Activated CD8-positive, alpha-beta memory T cell treated with anti-CD3 and anti-CD28 coated beads, Interleukin-2, amount 10 ng/mL, durations not matched to agents 7 days and 5 days (primary cell): Measurements from ENCODE around the gene EIF4G1. TPM values are rescaled to one million over a fixed set of nuclear protein-coding genes. Genes with fewer than 3 reads are reported as not detected.

ENCODE experiments used
- ATAC-seq: fragments of 150-1000 bp; cut with Tn5 transposase; one replicate; pipeline ENCODE4 v1.10.0; 2021; ENCODE audit warnings: moderate library complexity
- CTCF ChIA-PET: fragments of 350-600 bp; sonication (Branson Sonifier 250); formaldehyde crosslinking; loops from one replicate; lab custom pipeline; 2021; ENCODE audit warnings: antibody characterized with exemption; lab: Charles Lee
- DNase-seq: peaks from one replicate; pipeline ENCODE4 v3.0.0-alpha.2; 2020
- H3K27ac Mint-ChIP-seq: one replicate; pipeline ENCODE4 v1.8.0; 2021; ENCODE audit warnings: mild to moderate bottlenecking, mixed read lengths
- H3K27me3 Mint-ChIP-seq: one replicate; pipeline ENCODE4 v1.8.0; 2021; ENCODE audit warnings: mixed read lengths
- H3K36me3 Mint-ChIP-seq: one replicate; pipeline ENCODE4 v1.8.0; 2021; ENCODE audit warnings: mild to moderate bottlenecking, mixed read lengths
- H3K4me1 Mint-ChIP-seq: one replicate; pipeline ENCODE4 v1.8.0; 2021; ENCODE audit warnings: mixed read lengths
- H3K4me3 Mint-ChIP-seq: one replicate; pipeline ENCODE4 v1.8.0; 2021; ENCODE audit warnings: mild to moderate bottlenecking, moderate library complexity, mixed read lengths
- H3K9me3 Mint-ChIP-seq: one replicate; pipeline ENCODE4 v1.8.0; 2022; ENCODE audit warnings: low read depth, mixed read lengths
- total RNA-seq, 2 experiments: library from RNA; stranded (reverse); gene quantifications; one replicate each; pipeline ENCODE4 v1.2.3, GENCODE V29; 2021

The EIF4G1 gene
- total RNA-seq, 2 experiments from 2014 or later, result 348 to 471 TPM

DNA sequence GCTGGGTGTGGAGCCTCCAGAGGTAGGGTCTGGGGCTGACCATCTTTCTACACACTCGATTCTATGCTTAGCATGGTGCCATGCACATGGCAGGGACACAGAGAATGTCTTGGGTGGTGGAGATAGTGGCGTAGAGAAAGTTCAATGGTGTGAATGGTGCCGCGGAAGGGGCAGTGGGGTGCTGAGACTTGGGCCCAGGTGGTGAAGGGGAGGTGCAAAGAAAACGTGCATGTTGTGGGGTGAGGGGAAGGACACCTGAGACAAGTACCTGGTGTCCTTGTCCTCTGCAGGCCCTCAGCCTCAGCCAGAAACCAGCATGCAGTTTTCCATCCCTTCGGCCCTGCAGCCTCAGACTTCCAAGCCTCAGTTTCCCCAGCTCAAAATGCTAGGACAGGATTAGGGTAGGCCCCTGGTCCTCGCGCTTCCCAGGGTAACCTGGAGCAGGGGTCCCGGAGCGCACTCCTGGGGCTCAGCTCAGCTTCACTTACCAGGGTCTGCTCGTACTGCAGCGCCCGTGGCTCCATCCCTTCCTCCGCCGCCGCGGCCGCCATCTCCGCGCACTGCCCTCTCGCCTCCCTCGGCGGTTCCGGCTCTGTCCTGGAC lies 46.6 kb downstream of the EIF4G1 start:
- Mint-ChIP-seq H3K9me3 (no peaks in the 10 kb centered on the region), H3K27ac (no peak overlapping the region), H3K4me1 (peaks cover 28% of the 10 kb centered on the region), H3K4me3 (peak overlapping the region; percentile 63), H3K27me3 (peaks cover 5% of the 10 kb centered on the region), H3K36me3 (peaks cover 15% of the 10 kb centered on the region)
- CTCF ChIA-PET, result interaction anchor here (0.9 to 2.0 kb wide), 3 partner anchors 8 to 72 kb away, joined by 3 to 6 read pairs (median 3); no protein-coding TSS in a partner anchor
- ATAC-seq (no peak), DNase-seq (no peak)

DNA sequence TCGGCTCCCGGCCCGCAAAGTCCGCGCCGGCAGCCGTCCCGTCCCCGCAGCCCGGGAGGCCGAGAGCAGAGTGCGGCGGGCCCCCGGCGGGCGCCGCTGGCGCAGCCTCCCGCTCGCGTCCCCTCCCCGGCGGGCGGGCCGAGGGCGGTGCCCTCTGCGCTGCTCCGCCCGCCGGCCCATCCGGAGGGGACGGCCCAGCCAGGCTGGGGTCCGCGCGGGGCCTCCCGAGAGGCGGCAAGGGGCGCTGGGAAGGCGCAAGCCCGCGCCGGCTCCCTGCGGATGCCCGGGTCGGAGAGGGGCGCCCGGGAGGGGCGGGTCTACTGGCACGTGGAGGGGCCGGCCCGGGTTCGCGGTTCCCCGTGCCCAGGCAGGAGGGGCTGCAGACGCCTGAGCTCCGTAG lies 47.1 kb downstream of the EIF4G1 start, which contains the start of the genes CLCN2 and POLR2H:
CLCN2 (minus strand) TSS at position 74 of the 400 bp plus-strand sequence. CDS start 126 bp downstream, outside the sequence.
POLR2H (plus strand) TSS at position 179 of the 400 bp plus-strand sequence. CDS start 1,783 bp downstream, outside the sequence.
- peaks cover 31% of the 10 kb centered on the region for H3K4me1 Mint-ChIP-seq
- peak; percentile 61 for DNase-seq
- H3K4me3 Mint-ChIP-seq, result peak within 1 kb of the TSS; percentile 94
- H3K27me3 Mint-ChIP-seq, result peaks cover 5% of the 10 kb centered on the region
- peak within 1 kb of the TSS; percentile 96 for H3K27ac Mint-ChIP-seq
- H3K9me3 Mint-ChIP-seq, result no peaks in the 10 kb centered on the region
- ATAC-seq, result peak; percentile 50
- H3K36me3 Mint-ChIP-seq, result peaks cover 18% of the 10 kb centered on the region
- CTCF ChIA-PET, result interaction anchor here (0.8 to 1.7 kb wide), 8 partner anchors 9 to 200 kb away, joined by 3 to 11 read pairs (median 3); partner anchors contain the start of gene EPHB3

GRCh38 chr3:184361932-184362667 lies 47.7 kb downstream of the EIF4G1 start:
- Mint-ChIP-seq H3K4me3 (peak overlapping the region; percentile 94), H3K4me1 (peaks cover 36% of the 10 kb centered on the region), H3K9me3 (no peaks in the 10 kb centered on the region), H3K27ac (peak overlapping the region; percentile 96), H3K27me3 (peaks cover 5% of the 10 kb centered on the region), H3K36me3 (peaks cover 23% of the 10 kb centered on the region)
- ATAC-seq, result peak; percentile 28
- DNase-seq, result peak; percentile 65
- CTCF ChIA-PET, result interaction anchor here (0.8 to 1.7 kb wide), 9 partner anchors 9 to 478 kb away, joined by 3 to 11 read pairs (median 3); partner anchors contain the start of genes EPHB3 and PARL

DNA sequence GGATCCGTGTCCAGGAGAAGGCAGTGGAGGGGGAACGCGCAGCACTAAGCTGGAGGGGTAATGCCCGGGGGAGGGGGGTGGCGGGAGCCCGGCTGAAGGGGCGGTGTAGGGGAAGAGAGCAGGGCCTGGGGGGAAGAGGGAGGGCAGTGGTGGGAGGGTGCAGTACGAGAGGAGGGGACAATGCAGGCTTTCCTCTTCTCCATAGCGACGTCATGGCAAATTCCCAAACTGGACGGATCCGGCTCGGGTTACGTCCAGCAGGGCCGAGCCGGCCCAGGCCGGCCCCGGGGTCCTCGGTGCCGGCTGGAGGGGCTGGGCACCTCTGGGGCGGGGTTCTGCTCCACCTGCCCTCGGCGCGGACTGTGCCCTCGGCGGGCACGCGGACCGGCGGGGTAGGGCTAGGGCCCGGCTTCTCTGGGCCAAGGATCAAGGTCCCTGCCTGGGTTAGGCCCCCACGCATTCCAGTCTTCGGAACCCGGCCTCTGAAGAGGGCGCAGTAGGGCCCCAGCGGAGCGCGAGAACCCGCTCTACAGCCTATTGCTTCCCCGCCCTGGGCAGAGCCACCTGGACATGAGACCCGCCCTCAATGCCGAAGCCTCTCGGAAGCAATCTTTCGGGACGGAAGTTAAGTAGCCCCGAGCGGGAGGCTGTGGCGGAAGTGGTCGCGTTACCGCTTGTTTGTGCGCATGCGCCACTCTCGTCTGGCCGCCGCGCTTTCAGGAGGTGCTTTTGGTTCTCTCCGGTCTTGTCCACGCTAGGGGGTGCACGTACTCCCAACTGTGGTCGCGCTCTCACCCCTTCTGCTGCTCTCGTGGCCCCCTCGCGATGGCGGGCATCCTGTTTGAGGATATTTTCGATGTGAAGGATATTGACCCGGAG lies 48.5 kb downstream of the EIF4G1 start:
- CTCF ChIA-PET, result interaction anchor here (1.2 to 1.6 kb wide), 6 partner anchors 9 to 478 kb away, joined by 3 to 11 read pairs (median 3); partner anchors contain the start of gene PARL

DNA sequence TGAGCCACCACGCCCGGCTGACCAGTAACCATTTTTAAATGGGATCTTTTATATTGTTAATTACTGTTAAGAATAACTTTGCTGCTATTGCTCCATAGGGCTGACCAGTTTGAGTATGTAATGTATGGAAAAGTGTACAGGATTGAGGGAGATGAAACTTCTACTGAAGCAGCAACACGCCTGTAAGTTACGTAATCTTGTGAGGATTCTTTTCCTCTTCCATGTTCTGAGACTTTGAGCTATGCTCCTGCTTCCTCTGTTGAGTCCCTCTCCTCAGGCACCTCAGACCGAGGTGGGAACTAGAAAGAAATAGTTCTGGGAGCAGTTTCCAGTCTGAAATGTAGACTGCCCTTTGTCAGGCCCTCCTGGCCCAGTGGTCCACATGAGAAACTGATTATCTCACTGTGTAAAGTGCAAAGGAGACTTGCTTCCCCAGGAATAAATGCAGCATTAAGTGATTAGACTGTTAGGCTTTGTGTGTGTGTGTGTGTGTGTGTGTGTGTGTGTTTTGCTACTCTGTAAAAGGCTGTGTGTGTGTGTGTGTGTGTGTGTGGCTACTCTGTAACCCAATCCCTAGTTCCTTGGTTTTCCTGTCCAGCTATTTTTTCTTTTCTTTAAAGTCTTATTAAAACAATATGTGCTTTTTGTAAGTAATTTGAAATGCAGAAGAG lies 52.3 kb downstream of the EIF4G1 start:
- H3K27ac Mint-ChIP-seq, result no peak overlapping the region
- ATAC-seq, result no peak
- no peak overlapping the region for H3K4me3 Mint-ChIP-seq
- CTCF ChIA-PET, result interaction anchor here (1.1 to 1.8 kb wide), 2 partner anchors 14 to 147 kb away, joined by 3 to 6 read pairs; no protein-coding TSS in a partner anchor
- DNase-seq, result no peak
- H3K9me3 Mint-ChIP-seq, result no peaks in the 10 kb centered on the region
- peaks cover 31% of the 10 kb centered on the region for H3K4me1 Mint-ChIP-seq
- H3K36me3 Mint-ChIP-seq, result peaks cover 41% of the 10 kb centered on the region
- H3K27me3 Mint-ChIP-seq, result no peaks in the 10 kb centered on the region

More for the DNA sequence above, 48.5 kb downstream of the EIF4G1 start:
- Mint-ChIP-seq H3K4me1 (peaks cover 36% of the 10 kb centered on the region), H3K27ac (peak overlapping the region; percentile 96), H3K4me3 (peak overlapping the region; percentile 94), H3K9me3 (no peaks in the 10 kb centered on the region), H3K27me3 (peaks cover 5% of the 10 kb centered on the region), H3K36me3 (peaks cover 29% of the 10 kb centered on the region)
- DNase-seq (peak; percentile 99), ATAC-seq (peak; percentile 86)

DNA sequence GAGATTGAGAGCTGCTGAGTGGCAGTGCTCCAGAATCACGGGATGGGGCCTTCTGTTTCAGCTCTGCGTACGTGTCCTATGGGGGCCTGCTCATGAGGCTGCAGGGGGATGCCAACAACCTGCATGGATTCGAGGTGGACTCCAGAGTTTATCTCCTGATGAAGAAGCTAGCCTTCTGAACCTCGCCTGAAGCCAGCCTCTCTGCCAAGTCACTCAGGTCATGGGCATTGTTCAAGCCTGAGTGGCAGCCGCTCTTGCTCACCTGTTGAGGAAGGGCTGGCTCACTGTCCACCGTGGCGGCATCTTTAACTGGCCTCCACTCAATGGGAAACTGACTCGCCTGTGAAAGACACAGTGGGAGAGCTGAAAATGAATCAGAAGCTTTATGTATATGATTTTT lies 53.7 kb downstream of the EIF4G1 start:
- DNase-seq, result no peak
- peaks cover 41% of the 10 kb centered on the region for H3K36me3 Mint-ChIP-seq
- peaks cover 32% of the 10 kb centered on the region for H3K4me1 Mint-ChIP-seq
- H3K4me3 Mint-ChIP-seq, result no peak overlapping the region
- H3K9me3 Mint-ChIP-seq, result no peaks in the 10 kb centered on the region
- no peak overlapping the region for H3K27ac Mint-ChIP-seq
- CTCF ChIA-PET, result interaction anchor here (1.1 to 1.4 kb wide), 4 partner anchors 9 to 176 kb away, joined by 3 read pairs; no protein-coding TSS in a partner anchor
- H3K27me3 Mint-ChIP-seq, result no peaks in the 10 kb centered on the region
- no peak for ATAC-seq

GRCh38 chr3:184368586-184369183 lies 54.3 kb downstream of the EIF4G1 start:
- CTCF ChIA-PET, result interaction anchor here (1.3 to 5.4 kb wide), 4 partner anchors 10 to 175 kb away, joined by 3 to 36 read pairs (median 3); no protein-coding TSS in a partner anchor
- Mint-ChIP-seq H3K27me3 (peaks cover 5% of the 10 kb centered on the region), H3K4me1 (peaks cover 29% of the 10 kb centered on the region), H3K9me3 (no peaks in the 10 kb centered on the region), H3K4me3 (no peak overlapping the region), H3K27ac (no peak overlapping the region), H3K36me3 (peaks cover 39% of the 10 kb centered on the region)
- ATAC-seq, result no peak
- no peak for DNase-seq

GRCh38 chr3:184371570-184372018 lies 57.2 kb downstream of the EIF4G1 start:
- peaks cover 24% of the 10 kb centered on the region for H3K27me3 Mint-ChIP-seq
- H3K4me1 Mint-ChIP-seq, result peaks cover 9% of the 10 kb centered on the region
- H3K36me3 Mint-ChIP-seq, result peaks cover 23% of the 10 kb centered on the region
- CTCF ChIA-PET, result interaction anchor here (0.6 to 5.4 kb wide), 36 partner anchors 8 to 407 kb away, joined by 3 to 48 read pairs (median 6); partner anchors contain the start of genes CHRD and EPHB3
- peak; percentile 99 for ATAC-seq
- no peaks in the 10 kb centered on the region for H3K9me3 Mint-ChIP-seq
- no peak overlapping the region for H3K4me3 Mint-ChIP-seq
- H3K27ac Mint-ChIP-seq, result no peak overlapping the region
- peak; percentile 78 for DNase-seq

DNA sequence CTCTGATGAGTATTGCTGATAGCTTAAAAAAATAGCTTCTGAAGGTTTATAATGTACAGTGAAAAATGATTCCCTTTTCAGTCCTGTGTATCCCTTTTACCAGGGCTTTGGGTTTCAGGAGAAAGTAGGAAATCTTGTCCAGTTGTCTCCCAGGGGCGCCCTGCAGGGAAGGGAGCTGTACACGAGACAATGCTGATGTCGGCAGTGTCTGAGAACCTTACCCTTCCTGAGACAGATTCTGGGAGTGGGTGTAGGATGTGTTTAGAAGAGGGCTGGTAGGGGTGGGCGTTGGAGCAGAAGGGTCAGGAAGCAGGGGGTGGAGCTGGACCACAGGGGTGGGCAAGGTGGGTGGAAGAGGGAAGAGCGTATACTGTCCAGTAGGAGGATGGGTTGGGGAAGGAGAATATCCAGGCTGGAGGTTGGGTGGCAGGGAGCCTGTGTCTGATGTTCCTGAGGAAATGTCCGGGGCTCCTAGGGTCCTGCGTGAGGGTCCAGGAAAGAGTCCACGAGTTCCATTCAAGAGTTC lies 58.0 kb downstream of the EIF4G1 start:
- no peak overlapping the region for H3K27ac Mint-ChIP-seq
- H3K36me3 Mint-ChIP-seq, result peaks cover 16% of the 10 kb centered on the region
- ATAC-seq (no peak), DNase-seq (no peak)
- H3K9me3 Mint-ChIP-seq, result no peaks in the 10 kb centered on the region
- no peak overlapping the region for H3K4me3 Mint-ChIP-seq
- CTCF ChIA-PET, result interaction anchor here (0.6 to 5.4 kb wide), 26 partner anchors 9 to 189 kb away, joined by 3 to 48 read pairs (median 8); partner anchors contain the start of gene EPHB3
- peaks cover 30% of the 10 kb centered on the region for H3K27me3 Mint-ChIP-seq
- H3K4me1 Mint-ChIP-seq, result peaks cover 5% of the 10 kb centered on the region

- H3K4me3 Mint-ChIP-seq, result no peak overlapping the region
- DNase-seq, result no peak
- H3K27ac Mint-ChIP-seq, result no peak overlapping the region
- CTCF ChIA-PET, result interaction anchor here (1.1 to 5.4 kb wide), 8 partner anchors 9 to 168 kb away, joined by 3 to 48 read pairs (median 14); no protein-coding TSS in a partner anchor
- H3K27me3 Mint-ChIP-seq, result peaks cover 35% of the 10 kb centered on the region
- H3K9me3 Mint-ChIP-seq, result no peaks in the 10 kb centered on the region
- no peak for ATAC-seq
- peaks cover 13% of the 10 kb centered on the region for H3K36me3 Mint-ChIP-seq
- peaks cover 5% of the 10 kb centered on the region for H3K4me1 Mint-ChIP-seq
These were observed 58.5 kb downstream of the EIF4G1 start for GRCh38 chr3:184372911-184373310.

GRCh38 chr3:184373422-184373821 lies 59.0 kb downstream of the EIF4G1 start:
- H3K36me3 Mint-ChIP-seq, result peaks cover 11% of the 10 kb centered on the region
- peaks cover 40% of the 10 kb centered on the region for H3K27me3 Mint-ChIP-seq
- no peak overlapping the region for H3K4me3 Mint-ChIP-seq
- ATAC-seq, result no peak
- H3K27ac Mint-ChIP-seq, result no peak overlapping the region
- peaks cover 5% of the 10 kb centered on the region for H3K4me1 Mint-ChIP-seq
- CTCF ChIA-PET, result interaction anchor here (1.1 to 5.4 kb wide), 4 partner anchors 19 to 168 kb away, joined by 3 to 48 read pairs (median 20); no protein-coding TSS in a partner anchor
- DNase-seq, result no peak
- no peaks in the 10 kb centered on the region for H3K9me3 Mint-ChIP-seq
